Measurements from ENCODE around the gene ARL16. TPM values are rescaled to one million over a fixed set of nuclear protein-coding genes. Genes with fewer than 3 reads are reported as not detected.

Gene ARL16
- total RNA-seq (2022; extraction: Qiagen RNA extraction), result 40.2 to 45.0 TPM (median 42.3 TPM) in 5 replicates

GRCh38 chr17:81683584-81684441 lies at the start of gene ARL16, which contains the start of gene HGS:
Gene ARL16 (minus strand): TSS chr17:81683797. CDS start chr17:81683753, 44 bp downstream.
Gene HGS (plus strand): TSS chr17:81684011. CDS start chr17:81684067, 56 bp downstream.

GRCh38 chr17:81711814-81712467 lies 28.3 kb upstream of the ARL16 start, which contains the start of gene SLC25A10:
Gene SLC25A10 (plus strand): TSS chr17:81712284. CDS start chr17:81712427, 143 bp downstream.

GRCh38 chr17:81702934-81703746 lies 19.5 kb upstream of the ARL16 start, which contains the start of gene MRPL12:
Gene MRPL12 (plus strand): TSS chr17:81703367. CDS start chr17:81703502, 135 bp downstream.

GRCh38 chr17:81666342-81667191 lies 17.0 kb downstream of the ARL16 start, which contains the start of the genes CCDC137 and OXLD1:
Gene CCDC137 (plus strand): TSS chr17:81666737. CDS start chr17:81666767, 30 bp downstream.
Gene OXLD1 (minus strand): TSS chr17:81666605. CDS start chr17:81666577, 28 bp downstream.

GRCh38 chr17:81656118-81656743 lies 27.4 kb downstream of the ARL16 start, which contains the start of gene PDE6G:
Gene PDE6G (minus strand): TSS chr17:81656542. CDS start chr17:81653305, 3,237 bp downstream.

GRCh38 chr17:81636505-81637288 lies 46.9 kb downstream of the ARL16 start, which contains the start of the genes NPLOC4 and TSPAN10:
Gene NPLOC4 (minus strand): TSS chr17:81637112. CDS start chr17:81636930, 182 bp downstream.
Gene TSPAN10 (plus strand): TSS chr17:81637196. CDS start chr17:81642413, 5,217 bp downstream.

Other genes with a start within 250 kb of the ARL16 start
- 5,378 to 6,768 TPM (median 6,369 TPM) in 5 replicates for gene ACTG1, start 171.0 kb downstream of the ARL16 start, total RNA-seq (2022; extraction: Qiagen RNA extraction)
- gene FSCN2, start 155.4 kb downstream of the ARL16 start, total RNA-seq (2022; extraction: Qiagen RNA extraction), result 0.77 to 1.7 TPM (median 1.1 TPM) in 5 replicates
- gene FAAP100, start 131.4 kb downstream of the ARL16 start, total RNA-seq (2022; extraction: Qiagen RNA extraction), result 16.1 to 26.3 TPM (median 21.7 TPM) in 5 replicates
- 78.4 to 102 TPM (median 96.0 TPM) in 5 replicates for gene NPLOC4, start 46.7 kb downstream of the ARL16 start, total RNA-seq (2022; extraction: Qiagen RNA extraction)
- 4.0 to 5.5 TPM (median 4.3 TPM) in 5 replicates for gene TSPAN10, start 46.6 kb downstream of the ARL16 start, total RNA-seq (2022; extraction: Qiagen RNA extraction)
- gene PDE6G, start 27.3 kb downstream of the ARL16 start, total RNA-seq (2022; extraction: Qiagen RNA extraction), result 1.5 to 3.6 TPM (median 2.2 TPM) in 5 replicates
- gene OXLD1, start 17.2 kb downstream of the ARL16 start, total RNA-seq (2022; extraction: Qiagen RNA extraction), result 31.2 to 55.4 TPM (median 50.7 TPM) in 5 replicates
- 56.0 to 72.5 TPM (median 62.3 TPM) in 5 replicates for gene CCDC137, start 17.1 kb downstream of the ARL16 start, total RNA-seq (2022; extraction: Qiagen RNA extraction)
- gene HGS, start 214 bp upstream of the ARL16 start, total RNA-seq (2022; extraction: Qiagen RNA extraction), result 136 to 196 TPM (median 182 TPM) in 5 replicates
- 203 to 295 TPM (median 273 TPM) in 5 replicates for gene MRPL12, start 19.6 kb upstream of the ARL16 start, total RNA-seq (2022; extraction: Qiagen RNA extraction)
- 25.4 to 45.1 TPM (median 41.3 TPM) in 5 replicates for gene SLC25A10, start 28.5 kb upstream of the ARL16 start, total RNA-seq (2022; extraction: Qiagen RNA extraction)
- 0.08 to 0.56 TPM (median 0.33 TPM) in 5 replicates for gene GCGR, start 120.4 kb upstream of the ARL16 start, total RNA-seq (2022; extraction: Qiagen RNA extraction)
- gene MCRIP1, start 149.5 kb upstream of the ARL16 start, total RNA-seq (2022; extraction: Qiagen RNA extraction), result 81.7 to 100 TPM (median 89.2 TPM) in 5 replicates
- 0.19 to 0.42 TPM (median 0.27 TPM) in 5 replicates for gene PPP1R27, start 151.3 kb upstream of the ARL16 start, total RNA-seq (2022; extraction: Qiagen RNA extraction)
- gene P4HB, start 176.7 kb upstream of the ARL16 start, total RNA-seq (2022; extraction: Qiagen RNA extraction), result 735 to 768 TPM (median 746 TPM) in 5 replicates
- 587 to 631 TPM (median 602 TPM) in 5 replicates for gene ARHGDIA, start 187.5 kb upstream of the ARL16 start, total RNA-seq (2022; extraction: Qiagen RNA extraction)
- gene ALYREF, start 207.8 kb upstream of the ARL16 start, total RNA-seq (2022; extraction: Qiagen RNA extraction), result 182 to 229 TPM (median 212 TPM) in 5 replicates
- gene ANAPC11, start 207.9 kb upstream of the ARL16 start, total RNA-seq (2022; extraction: Qiagen RNA extraction), result 198 to 216 TPM (median 207 TPM) in 5 replicates
- gene NPB, start 218.4 kb upstream of the ARL16 start, total RNA-seq (2022; extraction: Qiagen RNA extraction), result 0.34 to 0.63 TPM (median 0.62 TPM) in 5 replicates
- gene PCYT2, start 227.6 kb upstream of the ARL16 start, total RNA-seq (2022; extraction: Qiagen RNA extraction), result 13.7 to 17.4 TPM (median 16.1 TPM) in 5 replicates
- 27.2 to 42.5 TPM (median 37.4 TPM) in 5 replicates for gene SIRT7, start 234.4 kb upstream of the ARL16 start, total RNA-seq (2022; extraction: Qiagen RNA extraction)
- gene MAFG, start 243.9 kb upstream of the ARL16 start, total RNA-seq (2022; extraction: Qiagen RNA extraction), result 19.5 to 29.0 TPM (median 25.9 TPM) in 5 replicates